Retinal pigment epithelial cell (primary cell): ENCODE data around the gene MBD2.

Experiments used
- DNase-seq: peaks from one replicate; pipeline ENCODE4 v3.0.0-alpha.2; 2010; ENCODE audit warnings: low read depth
- H3K4me3 ChIP-seq: 2 replicates; pipeline ENCODE4 v1.5.1; 2011; ENCODE audit warnings: mild to moderate bottlenecking, low read length, control low read depth, moderate library complexity
- TF ChIP-seq, protein P1 (sequence below): conservative IDR thresholded peaks from 2 replicates; pipeline ENCODE4 v1.5.1; 2011; ENCODE audit warnings: low read depth, low read length, control low read depth, inconsistent platforms

The MBD2 gene

DNA sequence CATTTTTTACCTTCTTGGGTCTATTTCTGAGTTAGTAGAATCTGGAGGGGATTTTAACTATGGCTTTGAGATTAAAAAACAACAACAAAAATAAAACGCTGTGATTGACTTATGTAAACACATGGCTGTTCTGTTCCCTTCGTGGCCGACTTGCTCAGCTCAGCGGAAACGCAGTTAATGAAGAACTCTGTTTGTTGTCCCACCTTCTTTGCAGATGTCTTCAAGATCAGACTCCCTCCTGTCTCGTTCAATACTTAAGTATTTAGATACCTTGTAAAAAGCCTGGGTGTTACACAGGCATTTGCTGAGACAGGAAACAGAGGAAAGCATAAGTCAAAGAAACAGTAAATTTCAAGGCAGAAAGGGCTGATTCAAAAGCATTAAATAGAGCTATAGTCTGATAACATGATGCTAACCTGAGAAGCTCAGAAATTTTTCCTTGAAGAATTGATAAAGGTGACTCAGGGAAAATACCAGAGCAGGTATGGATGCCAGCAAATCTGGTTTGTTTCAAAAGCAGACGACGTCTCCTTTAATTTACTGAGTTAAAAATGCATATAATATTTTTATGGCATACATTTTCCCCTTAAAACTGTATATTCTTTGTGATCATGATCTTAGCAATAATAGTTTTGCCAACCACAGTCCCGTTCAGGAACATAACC, 23.2 kb upstream of the MBD2 start:
- TF ChIP-seq, protein P1, sequence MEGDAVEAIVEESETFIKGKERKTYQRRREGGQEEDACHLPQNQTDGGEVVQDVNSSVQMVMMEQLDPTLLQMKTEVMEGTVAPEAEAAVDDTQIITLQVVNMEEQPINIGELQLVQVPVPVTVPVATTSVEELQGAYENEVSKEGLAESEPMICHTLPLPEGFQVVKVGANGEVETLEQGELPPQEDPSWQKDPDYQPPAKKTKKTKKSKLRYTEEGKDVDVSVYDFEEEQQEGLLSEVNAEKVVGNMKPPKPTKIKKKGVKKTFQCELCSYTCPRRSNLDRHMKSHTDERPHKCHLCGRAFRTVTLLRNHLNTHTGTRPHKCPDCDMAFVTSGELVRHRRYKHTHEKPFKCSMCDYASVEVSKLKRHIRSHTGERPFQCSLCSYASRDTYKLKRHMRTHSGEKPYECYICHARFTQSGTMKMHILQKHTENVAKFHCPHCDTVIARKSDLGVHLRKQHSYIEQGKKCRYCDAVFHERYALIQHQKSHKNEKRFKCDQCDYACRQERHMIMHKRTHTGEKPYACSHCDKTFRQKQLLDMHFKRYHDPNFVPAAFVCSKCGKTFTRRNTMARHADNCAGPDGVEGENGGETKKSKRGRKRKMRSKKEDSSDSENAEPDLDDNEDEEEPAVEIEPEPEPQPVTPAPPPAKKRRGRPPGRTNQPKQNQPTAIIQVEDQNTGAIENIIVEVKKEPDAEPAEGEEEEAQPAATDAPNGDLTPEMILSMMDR: no peak
- H3K4me3 ChIP-seq: no peak overlapping the region

DNA sequence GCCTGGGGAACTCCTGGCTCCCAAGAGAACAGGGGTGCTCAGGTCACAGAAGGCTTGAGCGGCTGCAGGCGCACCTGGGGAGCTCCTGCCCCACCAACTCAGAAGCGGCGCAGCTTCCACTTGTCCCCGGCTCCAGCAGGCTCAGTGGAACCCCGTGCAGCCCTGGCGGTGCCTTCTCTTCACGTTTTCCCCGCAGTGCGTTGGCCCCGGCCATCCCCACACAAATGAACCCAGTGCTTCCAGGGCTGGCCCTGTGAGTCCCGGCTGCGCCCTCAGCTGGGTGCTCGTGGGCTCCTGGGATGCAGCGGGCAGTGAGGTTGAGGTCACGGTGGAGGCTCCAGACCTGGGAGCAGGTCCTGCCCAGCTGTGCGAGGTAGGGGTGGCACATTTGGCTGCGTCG, 17.9 kb upstream of the MBD2 start:
- TF ChIP-seq, protein P1: no peak
- no peak overlapping the region for H3K4me3 ChIP-seq
- no peak for DNase-seq

More for the DNA sequence above, 23.2 kb upstream of the MBD2 start:
- no peak for DNase-seq

DNA sequence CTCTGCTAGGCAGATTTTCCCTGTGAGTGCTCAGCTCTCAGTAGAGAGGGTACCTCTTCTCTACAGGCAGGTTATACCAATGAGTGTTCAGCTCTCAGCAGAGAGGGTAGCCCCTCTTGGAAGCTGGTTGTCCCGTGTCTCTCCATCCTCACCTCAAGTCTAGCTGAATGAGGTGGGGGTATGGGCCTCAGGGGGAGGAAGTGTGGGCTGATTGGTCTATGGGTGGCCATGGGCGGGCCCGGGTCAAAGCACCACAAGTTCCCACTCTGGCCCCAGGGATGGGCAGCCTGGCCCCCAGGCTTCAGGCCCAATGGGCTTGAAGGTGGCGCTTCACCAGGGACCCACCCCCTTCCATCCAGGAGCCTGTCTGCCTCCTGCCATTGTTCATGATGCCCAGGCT, 17.0 kb upstream of the MBD2 start:
- H3K4me3 ChIP-seq: no peak overlapping the region
- TF ChIP-seq, protein P1: no peak
- DNase-seq: no peak

DNA sequence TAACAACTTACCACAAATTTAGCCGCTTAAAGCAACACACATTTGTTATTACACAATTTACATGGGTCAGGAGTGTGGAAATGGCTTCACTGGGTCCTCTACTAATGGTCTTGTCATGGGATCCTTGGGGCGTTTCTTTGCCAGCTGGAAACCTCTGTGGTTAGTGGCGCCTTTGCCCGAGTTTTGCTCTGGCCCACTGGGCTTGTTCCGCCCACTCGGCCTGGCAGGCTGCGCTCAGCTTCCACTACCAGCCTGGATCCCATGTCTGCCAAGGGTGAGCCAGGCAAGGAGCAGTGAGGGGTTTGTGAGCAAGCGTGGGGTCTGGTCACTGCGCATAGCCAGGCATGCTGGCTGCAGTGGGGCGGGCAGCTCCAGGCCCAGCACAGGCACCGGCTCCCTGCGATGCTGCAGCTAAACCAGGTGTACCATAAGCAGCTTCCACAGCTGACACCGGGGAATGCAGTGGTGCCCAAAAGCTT, 16.2 kb upstream of the MBD2 start:
- no peak for DNase-seq
- no peak overlapping the region for H3K4me3 ChIP-seq
- TF ChIP-seq, protein P1: no peak

DNA sequence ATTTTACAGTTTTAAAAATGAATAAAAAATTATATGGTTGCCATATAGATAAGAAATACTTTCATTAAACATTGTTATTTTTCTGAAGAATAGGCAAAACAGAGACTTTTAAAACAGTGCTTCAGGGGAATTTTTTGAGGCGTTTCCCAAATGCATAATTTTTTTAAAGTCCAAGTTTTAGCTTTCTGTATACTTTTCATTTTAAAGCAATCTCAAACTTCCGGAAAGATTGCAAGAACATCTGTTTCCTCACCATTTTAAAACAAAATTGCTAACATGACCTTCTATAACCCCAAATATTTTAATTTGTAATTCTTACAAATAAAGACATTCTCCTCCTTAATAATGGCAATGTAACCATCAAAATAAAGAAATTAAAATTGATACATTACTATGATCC, 15.1 kb upstream of the MBD2 start:
- TF ChIP-seq, protein P1: no peak
- no peak overlapping the region for H3K4me3 ChIP-seq
- no peak for DNase-seq

DNA sequence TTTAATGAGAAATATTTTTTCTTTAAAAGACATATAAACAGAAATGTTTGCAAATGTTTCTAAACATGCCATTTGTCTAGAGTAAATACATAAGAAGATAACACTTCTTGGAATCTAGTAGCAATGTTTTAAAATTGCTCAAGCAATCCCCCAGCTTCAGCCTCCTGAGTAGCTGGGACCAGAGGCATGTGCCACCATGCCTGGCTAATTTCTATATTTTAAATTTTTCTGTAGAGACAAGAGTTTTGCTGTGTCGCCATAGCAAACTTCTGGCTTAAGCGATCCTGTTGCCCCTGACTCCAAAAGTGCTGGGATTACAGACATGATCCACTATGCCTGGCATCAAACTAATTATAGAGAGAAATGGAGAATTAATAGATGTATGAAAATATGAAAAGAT, 14.6 kb upstream of the MBD2 start:
- no peak overlapping the region for H3K4me3 ChIP-seq
- no peak for DNase-seq
- TF ChIP-seq, protein P1: no peak
